HL-60 (cell line): ENCODE measurements around the gene ASCL5.

Experiments
- DNase-seq, 2 experiments: peaks; one replicate each; pipeline ENCODE4 v3.0.0-alpha.2; 2010 to 2020; ENCODE audit warnings: low read depth in 1 of 2, low spot score in 1 of 2
- H3K27ac ChIP-seq: fragments of 250-450 bp; sonication (Bioruptor Pico); replicated peaks from 2 replicates; pipeline ENCODE4 v1.5.1; 2020; ENCODE audit warnings: mild to moderate bottlenecking, moderate library complexity
- H3K27me3 ChIP-seq: fragments of 250-450 bp; sonication (Bioruptor Pico); 2 replicates; pipeline ENCODE4 v1.5.1; 2021; ENCODE audit warnings: mild to moderate bottlenecking, moderate library complexity; ENCODE audit not compliant: insufficient read depth, poor library complexity, severe bottlenecking
- H3K4me3 ChIP-seq: replicated peaks from 2 replicates; pipeline ENCODE4 v1.5.1; 2011; ENCODE audit warnings: mild to moderate bottlenecking, control low read depth, low read length; ENCODE audit not compliant: insufficient read depth
- CTCF ChIP-seq: IDR thresholded peaks from one replicate; pipeline ENCODE4 v1.5.1; 2011; ENCODE audit warnings: low read length, control low read depth, inconsistent platforms; ENCODE audit not compliant: insufficient read depth
- GABPA ChIP-seq: IDR thresholded peaks from 2 replicates; pipeline ENCODE4 v1.6.1; 2012; ENCODE audit warnings: low read depth
- POLR2AphosphoS5 ChIP-seq: IDR thresholded peaks from 2 replicates; pipeline ENCODE4 v1.6.1; 2012; ENCODE audit warnings: low read depth
- REST ChIP-seq: IDR thresholded peaks from 2 replicates; pipeline ENCODE4 v1.6.1; 2012; ENCODE audit warnings: low read depth; ENCODE audit not compliant: insufficient replicate concordance
- SPI1 ChIP-seq: IDR thresholded peaks from 2 replicates; pipeline ENCODE4 v1.6.1; 2012; ENCODE audit warnings: low read depth, mild to moderate bottlenecking, borderline replicate concordance

ASCL5 gene

GRCh38 chr1:201136355-201137023, 9.5 kb upstream of the ASCL5 start:
- H3K27ac ChIP-seq, result no peak overlapping the region
- DNase-seq, result no peak
- TF ChIP-seq REST (no peak), SPI1 (no peak), CTCF (no peak), GABPA (no peak), POLR2AphosphoS5 (no peak)
- H3K4me3 ChIP-seq, result no peak overlapping the region
- no peaks in the 10 kb centered on the region for H3K27me3 ChIP-seq

- no peak overlapping the region for H3K4me3 ChIP-seq
- no peak overlapping the region for H3K27ac ChIP-seq
- no peak for DNase-seq
- TF ChIP-seq REST, result no peak
- no peak for TF ChIP-seq GABPA
- TF ChIP-seq CTCF, result no peak
- TF ChIP-seq SPI1, result no peak
- no peak for TF ChIP-seq POLR2AphosphoS5
- no peaks in the 10 kb centered on the region for H3K27me3 ChIP-seq
These were observed 7.4 kb upstream of the ASCL5 start for GRCh38 chr1:201134405-201134804.

GRCh38 chr1:201131398-201131797, 4.4 kb upstream of the ASCL5 start:
- TF ChIP-seq POLR2AphosphoS5 (no peak), SPI1 (no peak), GABPA (no peak), REST (no peak), CTCF (no peak)
- no peak overlapping the region for H3K27ac ChIP-seq
- H3K27me3 ChIP-seq, result no peaks in the 10 kb centered on the region
- DNase-seq, result no peak
- H3K4me3 ChIP-seq, result no peak overlapping the region
